Spleen (tissue), 11 donors: ENCODE results near the gene SSBP2. TPM values are rescaled to one million over a fixed set of nuclear protein-coding genes. Genes with fewer than 3 reads are reported as not detected.

Experiments used
- DNase-seq: peaks from one replicate; pipeline ENCODE4 v3.0.0-alpha.2; 2020
- H3K27ac ChIP-seq, 8 donors: fragments of 200-600 bp; sonication (generic) in 7 of 8; 1 replicate in 4 of 8; 2 replicates in 4 of 8; pipeline versions ENCODE4 v1.5.0 to v1.8.0; 2016 to 2021; ENCODE audit warnings: inconsistent platforms in 4 of 8, mild to moderate bottlenecking in 4 of 8, moderate library complexity in 1 of 8
- H3K27me3 ChIP-seq, 7 donors: fragments of 200-600 bp; sonication (generic) in 6 of 7; replicated peaks in 1 of 7; 1 replicate in 4 of 7; 2 replicates in 3 of 7; pipeline versions ENCODE4 v1.5.0 to v1.8.0; 2016 to 2021; ENCODE audit warnings: inconsistent platforms in 3 of 7, mild to moderate bottlenecking in 1 of 7
- H3K36me3 ChIP-seq, 6 donors: fragments of 200-600 bp; sonication (generic) in 5 of 6; 1 replicate in 4 of 6; 2 replicates in 2 of 6; pipeline versions ENCODE4 v1.5.0 to v1.8.0; 2016 to 2021; ENCODE audit warnings: inconsistent platforms in 2 of 6
- H3K4me1 ChIP-seq, 6 donors: fragments of 200-600 bp; sonication (generic) in 5 of 6; 1 replicate in 3 of 6; 2 replicates in 3 of 6; pipeline versions ENCODE4 v1.5.0 to v1.8.0; 2016 to 2021; ENCODE audit warnings: inconsistent platforms in 3 of 6
- H3K4me3 ChIP-seq, 8 donors: fragments of 200-600 bp; sonication (generic) in 7 of 8; 1 replicate in 4 of 8; 2 replicates in 4 of 8; pipeline versions ENCODE4 v1.5.0 to v1.8.0; 2016 to 2021; ENCODE audit warnings: inconsistent platforms in 4 of 8, mild to moderate bottlenecking in 4 of 8, moderate library complexity in 2 of 8
- H3K9me3 ChIP-seq, 8 donors: fragments of 200-600 bp; sonication (generic) in 7 of 8; 1 replicate in 4 of 8; 2 replicates in 4 of 8; pipeline versions ENCODE4 v1.5.0 to v1.8.0; 2016 to 2021; ENCODE audit warnings: inconsistent platforms in 4 of 8
- POLR2A ChIP-seq, 3 donors: fragments of 450-650 bp; IDR thresholded peaks; one replicate each; pipeline ENCODE4 v1.5.1; 2017; ENCODE audit warnings: antibody characterized with exemption in 3 of 3, mild to moderate bottlenecking in 1 of 3
- POLR2AphosphoS5 ChIP-seq, 3 donors: sonication (generic); formaldehyde crosslinking; IDR thresholded peaks; one replicate each; pipeline ENCODE4 v1.5.1; 2017; ENCODE audit warnings: antibody characterized with exemption in 3 of 3
- WGBS, 5 donors: extraction: QIAGEN DNeasy Blood & Tissue Kit in 3 of 5; methylation state at CpG; one replicate each; pipeline versions ENCODE4 v1.1.5 to v1.1.7; 2013 to 2018; 5-methylcytosine and 5-hydroxymethylcytosine counted together
- intact Hi-C: fragments of 100-400 bp; cut with DNase I; formaldehyde crosslinking; loops from one replicate; pipeline ENCODE4 v1.15.0; 2023; ENCODE audit warnings: low total_unique reads
- polyA plus RNA-seq, 3 donors: library from polyadenylated mRNA; stranded (reverse); fragments of 200-250 nt; gene quantifications; one replicate each; pipeline ENCODE4 v1.2.1, GENCODE V29; 2013
- total RNA-seq, 7 donors: library from RNA; depleted of rRNA in 3 of 7; stranded (reverse); fragments of >200 nt in 3 of 7; fragmentation: NEBNext Ultra II Directional in 4 of 7; extraction: Animal tissue kit (Norgen Biotek cat#: 25700) in 4 of 7; gene quantifications; one replicate each; pipeline versions ENCODE4 v1.1.0 to v1.2.1, GENCODE V29; 2016 to 2021
- TF ChIP-seq, protein P1 (sequence below), 11 experiments: fragments of 200-600 bp in 7 of 11; fragments of 450-650 bp in 4 of 11; sonication (generic) in 4 of 11; IDR thresholded peaks in 8 of 11; conservative IDR thresholded peaks in 3 of 11; 1 replicate in 7 of 11; 2 replicates in 4 of 11; pipeline versions ENCODE4 v1.4.0 to v1.8.0; 2016 to 2021; ENCODE audit warnings: antibody characterized with exemption in 11 of 11, inconsistent platforms in 4 of 11, mild to moderate bottlenecking in 1 of 11
- donor health status: healthy with polysubstance abuse.
- donor health status: DM: no; HTN: no; CAD: no; lungs with moderate emphysema.
- donor health status: DM: no; HTN: no; CAD: no.
- donor health status: Bipolar disorder and iron deficiency.
- donor health status: healthy.
- donor health status: DM: no; HTN: no; CAD: no.
- donor health status: DM: yes; HTN: yes; CAD: no.

The SSBP2 gene
- total and polyA plus RNA-seq, 10 donors, result 12.2 to 40.8 (median 29.6) TPM

DNA sequence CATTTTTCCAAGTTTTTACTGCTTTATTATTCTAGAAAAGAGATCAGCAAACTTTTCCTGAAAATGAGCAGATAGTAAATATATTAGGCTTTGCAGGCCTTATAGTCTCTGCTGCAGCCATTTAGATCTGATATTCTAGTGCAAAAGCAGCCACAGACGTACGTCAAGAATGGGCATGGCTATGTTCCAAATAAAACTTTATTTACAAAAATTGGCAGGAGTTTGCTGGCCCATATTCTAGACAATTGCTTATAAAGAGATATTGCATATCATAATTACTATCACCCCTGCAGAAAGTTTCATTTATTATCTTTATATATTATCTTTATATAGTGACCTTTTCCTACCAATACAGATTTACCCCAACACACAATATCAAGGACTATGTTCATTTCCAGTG, 195.0 kb downstream of the SSBP2 start:
- H3K27me3 ChIP-seq, result no peaks in the 10 kb centered on the region
- TF ChIP-seq POLR2A (IDR thresholded peaks at IDR 0.05) (no peak), POLR2AphosphoS5 (IDR thresholded peaks at IDR 0.05) (no peak)
- TF ChIP-seq, protein P1, sequence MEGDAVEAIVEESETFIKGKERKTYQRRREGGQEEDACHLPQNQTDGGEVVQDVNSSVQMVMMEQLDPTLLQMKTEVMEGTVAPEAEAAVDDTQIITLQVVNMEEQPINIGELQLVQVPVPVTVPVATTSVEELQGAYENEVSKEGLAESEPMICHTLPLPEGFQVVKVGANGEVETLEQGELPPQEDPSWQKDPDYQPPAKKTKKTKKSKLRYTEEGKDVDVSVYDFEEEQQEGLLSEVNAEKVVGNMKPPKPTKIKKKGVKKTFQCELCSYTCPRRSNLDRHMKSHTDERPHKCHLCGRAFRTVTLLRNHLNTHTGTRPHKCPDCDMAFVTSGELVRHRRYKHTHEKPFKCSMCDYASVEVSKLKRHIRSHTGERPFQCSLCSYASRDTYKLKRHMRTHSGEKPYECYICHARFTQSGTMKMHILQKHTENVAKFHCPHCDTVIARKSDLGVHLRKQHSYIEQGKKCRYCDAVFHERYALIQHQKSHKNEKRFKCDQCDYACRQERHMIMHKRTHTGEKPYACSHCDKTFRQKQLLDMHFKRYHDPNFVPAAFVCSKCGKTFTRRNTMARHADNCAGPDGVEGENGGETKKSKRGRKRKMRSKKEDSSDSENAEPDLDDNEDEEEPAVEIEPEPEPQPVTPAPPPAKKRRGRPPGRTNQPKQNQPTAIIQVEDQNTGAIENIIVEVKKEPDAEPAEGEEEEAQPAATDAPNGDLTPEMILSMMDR (IDR thresholded peaks at IDR 0.05 in 8 of 11, conservative IDR thresholded peaks at IDR 0.05 in 3 of 11), result no peak
- H3K4me1 ChIP-seq, result peaks cover 0 to 16% (median 11%) of the 10 kb centered on the region in 6 donors
- H3K4me3 ChIP-seq, result no peak overlapping the region
- WGBS, 5 donors, result 89 to 99% (median 95%) methylated on average over 2 of the region's 2 CpGs
- DNase-seq, result no peak
- no peak overlapping the region for H3K27ac ChIP-seq
- H3K9me3 ChIP-seq, result no peaks in the 10 kb centered on the region
- H3K36me3 ChIP-seq, result no peaks in the 10 kb centered on the region
- intact Hi-C loops, result no loop called here

DNA sequence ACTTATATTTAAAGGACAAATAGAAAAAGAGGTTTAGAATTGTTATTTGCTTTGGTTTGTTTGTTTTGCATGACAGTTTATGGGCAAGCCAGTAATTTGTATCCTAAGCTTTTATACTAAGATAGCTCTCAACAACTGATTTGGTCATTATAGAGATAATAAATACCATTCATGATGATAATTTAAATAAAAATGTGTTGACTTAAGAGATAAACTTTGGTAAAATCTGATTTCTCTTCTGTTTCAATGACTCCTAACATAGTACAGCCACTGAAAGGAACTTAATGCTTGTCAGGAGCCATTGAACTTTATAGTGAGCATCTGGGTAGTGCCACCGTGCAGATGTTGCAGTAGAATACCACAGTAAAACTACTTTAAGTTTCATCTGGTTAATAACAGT, 196.2 kb downstream of the SSBP2 start:
- TF ChIP-seq, protein P1 (IDR thresholded peaks at IDR 0.05 in 8 of 11, conservative IDR thresholded peaks at IDR 0.05 in 3 of 11), result no peak
- TF ChIP-seq POLR2A (IDR thresholded peaks at IDR 0.05), result no peak
- no peak for TF ChIP-seq POLR2AphosphoS5 (IDR thresholded peaks at IDR 0.05)
- peaks cover 0 to 5% (median 0%) of the 10 kb centered on the region in 6 donors for H3K36me3 ChIP-seq
- H3K9me3 ChIP-seq, result no peaks in the 10 kb centered on the region
- no peak overlapping the region for H3K4me3 ChIP-seq
- intact Hi-C loops, result no loop called here
- DNase-seq, result no peak
- H3K27ac ChIP-seq, result no peak overlapping the region
- H3K27me3 ChIP-seq, result no peaks in the 10 kb centered on the region
- WGBS, 5 donors, result 69 to 89% (median 87%) methylated on average over 1 of the region's 1 CpG
- peaks cover 0 to 16% (median 11%) of the 10 kb centered on the region in 6 donors for H3K4me1 ChIP-seq

DNA sequence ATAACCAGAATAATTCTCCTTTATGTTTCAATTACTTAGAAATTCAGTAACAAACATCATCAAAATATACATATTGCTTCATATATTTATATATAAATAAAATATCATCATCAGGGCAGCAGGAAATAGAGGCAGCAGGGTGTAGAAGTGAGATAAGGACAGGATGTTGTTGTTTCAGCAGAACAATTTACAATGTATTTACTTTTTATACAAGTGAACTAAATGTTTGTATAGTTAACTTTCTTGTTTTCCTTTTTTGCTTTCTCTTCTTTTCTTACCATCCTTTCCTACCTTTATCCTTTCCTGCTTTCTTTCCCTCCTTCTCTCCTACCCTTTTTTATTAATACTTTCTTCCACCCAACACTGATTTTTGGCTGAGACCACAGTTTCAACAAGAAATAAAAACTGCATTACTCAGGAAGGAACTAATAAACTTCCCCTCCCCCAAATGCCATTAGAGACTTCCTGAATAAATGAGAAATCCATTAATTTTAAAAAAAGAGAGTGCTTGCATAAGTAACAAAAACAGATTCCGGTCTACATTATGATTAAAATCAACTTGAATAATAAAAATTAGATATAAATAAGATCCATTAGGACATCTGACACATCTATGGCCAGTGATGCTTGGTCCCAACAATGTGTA, 197.2 kb downstream of the SSBP2 start:
- Histone ChIP-seq H3K36me3 (peaks cover 0 to 6% (median 0%) of the 10 kb centered on the region in 6 donors), H3K27me3 (no peaks in the 10 kb centered on the region), H3K4me3 (no peak overlapping the region), H3K9me3 (no peaks in the 10 kb centered on the region), H3K4me1 (peaks cover 0 to 16% (median 11%) of the 10 kb centered on the region in 6 donors), H3K27ac (peak overlapping the region in 7 of 8 donors; percentile 3 to 57 (median 21))
- WGBS, 5 donors, result 29 to 40% (median 30%) methylated on average over 1 of the region's 1 CpG
- DNase-seq, result no peak
- intact Hi-C loops, result no loop called here
- TF ChIP-seq POLR2A (IDR thresholded peaks at IDR 0.05) (no peak), POLR2AphosphoS5 (IDR thresholded peaks at IDR 0.05) (no peak)
- TF ChIP-seq, protein P1 (IDR thresholded peaks at IDR 0.05 in 8 of 11, conservative IDR thresholded peaks at IDR 0.05 in 3 of 11), result no peak

DNA sequence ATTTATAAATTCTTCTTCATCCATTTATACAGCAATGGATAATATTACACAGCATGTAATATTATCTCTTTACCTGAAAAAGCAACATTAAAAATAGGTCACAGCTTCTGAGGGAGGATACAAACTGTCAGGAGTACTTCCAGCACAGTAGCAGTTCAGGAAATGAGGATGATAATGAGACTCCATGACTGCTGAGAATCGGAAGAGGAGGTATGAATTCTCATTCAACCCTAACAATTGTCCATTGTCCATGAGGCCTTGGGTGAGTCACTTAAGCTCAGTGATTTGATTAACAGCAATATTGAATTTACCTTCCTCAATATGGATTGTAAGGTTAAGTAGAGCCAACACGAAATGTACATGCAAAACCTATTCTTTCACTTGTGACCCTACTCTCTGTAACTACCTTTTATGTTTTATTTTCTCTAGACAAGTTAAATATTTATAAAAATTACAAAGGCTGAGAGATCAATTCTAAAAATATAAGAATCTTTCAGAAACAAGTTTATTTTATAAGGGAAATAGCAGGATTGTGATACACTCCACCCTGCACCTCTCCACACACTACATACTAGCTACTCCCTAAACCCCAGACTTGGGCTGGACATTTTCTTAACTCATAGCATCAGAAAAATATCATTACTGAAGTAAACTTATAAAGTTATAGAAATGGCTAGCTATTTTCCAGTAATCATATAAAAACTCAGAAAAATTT, 197.9 kb downstream of the SSBP2 start:
- Histone ChIP-seq H3K27me3 (no peaks in the 10 kb centered on the region), H3K4me1 (peaks cover 0 to 16% (median 11%) of the 10 kb centered on the region in 6 donors), H3K36me3 (peaks cover 0 to 10% (median 0%) of the 10 kb centered on the region in 6 donors), H3K27ac (peak overlapping the region in 7 of 8 donors; percentile 3 to 57 (median 21)), H3K9me3 (no peaks in the 10 kb centered on the region), H3K4me3 (no peak overlapping the region)
- DNase-seq, result no peak
- 65 to 81% (median 71%) methylated on average over 2 of the region's 2 CpGs for WGBS, 5 donors
- intact Hi-C loops, result no loop called here
- TF ChIP-seq, protein P1 (IDR thresholded peaks at IDR 0.05 in 8 of 11, conservative IDR thresholded peaks at IDR 0.05 in 3 of 11), result no peak
- TF ChIP-seq POLR2AphosphoS5 (IDR thresholded peaks at IDR 0.05), result no peak
- TF ChIP-seq POLR2A (IDR thresholded peaks at IDR 0.05), result no peak
